HG02938 (cell line): ENCODE results near the gene FAM193A.
A peak's percentile ranks its signal among the peaks of the same experiment; 100 is the strongest.
"Not testable (repeated sequence)": the region's sequence is repeated elsewhere in the genome, so short reads cannot be mapped to it uniquely, and the experiment has no call there.

ENCODE experiments used
- ATAC-seq: cut with Tn5 transposase; IDR thresholded peaks from one replicate; pipeline ENCODE4 v1.9.1; 2021; ENCODE audit warnings: mild to moderate bottlenecking, moderate library complexity; ENCODE audit not compliant: unreplicated experiment

FAM193A gene

DNA sequence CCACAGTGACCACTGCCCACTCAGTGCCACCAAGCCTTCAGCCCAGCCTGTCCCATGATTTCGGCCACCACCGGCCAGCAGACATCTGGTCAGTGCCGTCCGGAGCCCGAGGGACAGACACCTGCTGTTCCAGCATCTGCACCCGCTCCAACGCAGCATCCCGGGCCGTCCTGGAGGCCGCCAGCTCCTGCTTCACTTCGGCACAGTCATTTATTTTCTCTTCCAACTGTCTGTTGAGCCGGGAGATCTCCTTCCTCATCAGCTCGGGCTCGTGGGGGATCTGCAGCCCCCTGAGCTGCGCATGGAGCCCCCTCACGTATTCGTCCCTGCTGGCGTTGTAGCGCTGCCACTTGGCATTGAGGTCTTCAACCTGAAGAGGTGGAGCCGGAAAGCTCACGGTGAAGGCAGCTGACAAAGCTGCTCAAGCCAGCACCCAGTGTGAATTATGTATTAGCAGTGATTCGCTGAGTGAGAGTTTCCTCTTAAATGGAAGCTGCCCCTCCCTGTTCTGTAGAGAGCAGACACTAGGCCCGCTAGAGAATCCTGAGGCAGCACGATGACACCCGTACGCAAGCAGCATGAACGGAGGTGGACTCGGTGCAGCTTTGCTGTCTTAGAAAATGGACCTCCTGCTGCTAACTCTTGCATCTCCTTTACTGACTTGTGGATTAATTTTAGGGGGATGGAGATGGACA, 208.3 kb downstream of the FAM193A start:
- ATAC-seq: no peak

DNA sequence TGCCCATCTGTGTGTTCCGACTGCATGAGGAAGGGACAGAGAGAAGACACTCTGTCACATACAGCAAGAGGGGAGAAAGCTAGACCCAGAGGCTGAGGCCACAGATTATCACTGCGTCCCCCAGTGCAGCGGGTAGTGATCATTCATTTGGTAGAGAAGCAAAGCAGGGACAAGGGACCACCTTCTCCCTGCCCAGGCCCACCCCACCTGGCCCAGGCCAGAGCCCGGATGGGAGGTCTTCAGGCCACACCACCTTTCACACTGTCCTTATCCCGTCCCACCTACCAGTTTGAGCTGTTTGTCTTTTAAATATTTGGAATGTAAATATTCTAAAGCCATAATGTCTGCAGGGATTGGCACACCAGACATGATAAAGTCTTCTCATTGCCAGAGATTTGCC, 209.1 kb downstream of the FAM193A start:
- no peak for ATAC-seq

DNA sequence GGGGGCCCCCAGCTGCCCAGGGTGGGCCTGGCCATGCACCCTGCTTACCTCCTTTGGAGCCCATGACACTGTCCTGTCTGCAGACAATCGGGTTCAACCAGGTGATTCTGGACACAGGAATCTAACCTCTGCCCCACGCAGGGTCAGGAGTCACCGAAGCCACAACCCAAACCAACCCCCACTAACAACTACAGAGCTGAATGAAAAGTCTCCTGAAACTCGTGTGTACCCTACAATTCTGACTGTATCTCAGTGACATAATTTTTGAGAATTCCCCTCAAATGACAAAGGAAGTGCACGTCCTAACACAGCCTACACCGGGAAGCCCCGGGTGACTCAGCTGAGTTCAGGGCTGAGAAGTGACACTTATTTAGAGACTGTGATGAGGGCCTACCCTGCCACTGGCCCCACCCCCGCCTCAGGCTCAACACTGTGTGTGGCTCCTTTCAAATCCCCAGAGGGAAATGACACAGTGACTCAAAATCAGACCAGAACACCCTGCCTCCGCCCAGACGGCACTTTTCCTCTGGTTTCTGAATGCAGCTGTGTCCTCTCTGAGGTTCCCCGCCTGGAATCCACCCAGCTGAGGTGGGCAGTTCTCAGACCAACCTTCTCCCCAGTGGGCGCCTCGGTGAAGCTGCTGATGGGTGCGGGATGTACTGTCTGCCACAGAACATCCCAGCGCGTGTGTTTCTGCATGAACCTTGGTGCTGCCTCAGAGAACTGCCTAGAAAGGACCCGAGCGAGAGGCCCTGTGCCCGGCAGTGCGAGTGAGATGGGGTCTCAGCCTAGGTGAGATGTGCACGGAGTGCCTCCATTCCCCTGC, 209.7 kb downstream of the FAM193A start:
- peak; percentile 86 for ATAC-seq

DNA sequence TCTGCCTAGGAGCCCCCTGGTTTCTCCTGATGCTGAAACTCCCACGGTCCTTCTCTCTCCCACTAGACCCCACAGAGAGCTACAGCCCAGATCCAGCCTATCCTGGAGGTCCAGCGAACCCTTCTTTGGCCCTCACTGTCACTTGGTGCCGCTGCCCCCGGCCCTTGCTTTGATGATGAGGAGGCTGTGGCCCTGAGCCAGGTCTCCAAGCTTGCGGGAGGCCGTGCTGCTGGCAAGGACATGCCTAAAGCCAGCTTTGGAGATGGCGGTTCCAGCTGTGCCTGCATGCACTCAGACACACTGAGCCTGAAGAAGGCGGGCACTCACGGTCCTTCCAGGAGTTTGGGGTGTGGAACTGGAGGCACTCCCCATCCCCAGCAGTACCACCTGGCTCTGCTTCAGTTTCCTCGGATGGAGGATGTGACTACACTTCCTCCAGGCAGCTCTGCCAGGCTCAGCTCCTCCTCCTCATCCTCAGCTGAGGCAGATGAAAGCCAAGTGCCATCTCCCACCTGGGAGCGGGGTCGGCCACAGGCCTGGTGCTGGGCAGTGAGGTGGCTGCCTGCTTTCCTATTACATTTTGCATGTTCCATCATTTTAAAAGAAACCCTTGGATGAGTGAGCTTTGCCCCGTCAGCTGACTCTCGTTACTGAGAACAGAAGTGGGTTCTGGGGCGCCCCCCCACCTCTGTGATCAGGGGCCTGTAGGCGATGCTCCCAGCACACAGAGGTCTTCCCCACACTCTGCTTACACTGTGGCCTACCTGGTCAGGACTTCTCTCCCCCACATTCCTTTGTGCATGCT, 210.6 kb downstream of the FAM193A start:
- no peak for ATAC-seq

DNA sequence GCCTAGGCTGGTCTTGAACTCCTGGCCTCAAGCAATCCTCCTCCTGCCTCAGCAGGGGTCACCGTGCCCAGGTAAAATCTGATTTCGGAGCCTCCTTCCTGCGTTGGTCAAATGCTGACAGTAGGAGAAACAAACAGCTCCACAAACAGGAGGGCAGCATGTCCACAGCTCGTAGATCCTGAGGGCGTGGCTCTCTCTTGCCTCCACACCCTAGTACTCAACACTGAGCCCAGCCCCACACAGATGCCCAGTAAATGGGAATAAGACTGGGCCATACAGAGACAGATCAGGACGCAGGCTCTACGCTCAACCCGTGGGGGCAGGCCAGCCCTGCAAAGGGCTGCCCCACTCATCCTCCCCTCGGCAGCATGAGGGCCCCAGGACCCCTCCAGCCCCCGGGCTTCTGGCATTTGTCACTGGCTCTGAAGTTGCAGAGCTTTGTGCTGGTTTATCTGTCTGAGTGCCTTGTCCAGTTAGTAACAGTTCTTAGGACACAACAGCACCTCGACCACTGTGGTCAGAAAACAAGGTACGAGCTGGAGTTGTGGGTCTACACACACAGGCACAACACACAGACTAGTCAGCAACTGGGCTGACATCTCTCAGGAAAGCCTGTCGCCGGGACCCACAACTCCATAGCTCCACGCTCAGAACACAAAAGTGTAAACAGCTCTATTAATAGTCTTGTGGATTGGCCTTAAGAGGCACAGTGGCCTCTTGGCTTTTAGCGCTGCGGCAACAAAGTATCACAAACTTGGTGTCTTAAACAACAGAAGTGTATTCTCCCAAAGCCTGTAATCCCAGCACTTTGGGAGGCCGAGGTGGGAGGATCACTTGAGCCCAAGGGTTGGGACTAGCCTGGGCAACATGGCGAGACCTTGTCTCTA, 214.5 kb downstream of the FAM193A start:
- ATAC-seq: no peak

DNA sequence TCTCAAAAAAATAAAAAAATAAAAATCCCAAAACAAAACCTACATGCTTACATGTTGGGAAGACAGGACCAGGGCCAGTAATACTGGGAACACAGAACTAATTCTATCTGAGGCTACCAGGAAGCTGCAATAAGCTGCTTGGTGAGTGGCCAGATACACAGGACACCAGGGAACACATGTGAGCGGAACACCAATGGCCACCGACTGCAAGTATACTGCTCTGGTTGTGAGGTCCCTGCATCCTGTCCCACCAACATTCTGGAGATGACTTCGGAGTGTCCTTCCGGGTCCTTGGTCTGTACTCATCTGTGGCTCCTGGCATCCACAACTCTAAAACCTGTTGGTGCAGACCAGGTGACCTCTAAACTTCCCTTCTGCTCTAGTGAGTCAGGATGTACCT, 217.0 kb downstream of the FAM193A start:
- ATAC-seq: no peak

DNA sequence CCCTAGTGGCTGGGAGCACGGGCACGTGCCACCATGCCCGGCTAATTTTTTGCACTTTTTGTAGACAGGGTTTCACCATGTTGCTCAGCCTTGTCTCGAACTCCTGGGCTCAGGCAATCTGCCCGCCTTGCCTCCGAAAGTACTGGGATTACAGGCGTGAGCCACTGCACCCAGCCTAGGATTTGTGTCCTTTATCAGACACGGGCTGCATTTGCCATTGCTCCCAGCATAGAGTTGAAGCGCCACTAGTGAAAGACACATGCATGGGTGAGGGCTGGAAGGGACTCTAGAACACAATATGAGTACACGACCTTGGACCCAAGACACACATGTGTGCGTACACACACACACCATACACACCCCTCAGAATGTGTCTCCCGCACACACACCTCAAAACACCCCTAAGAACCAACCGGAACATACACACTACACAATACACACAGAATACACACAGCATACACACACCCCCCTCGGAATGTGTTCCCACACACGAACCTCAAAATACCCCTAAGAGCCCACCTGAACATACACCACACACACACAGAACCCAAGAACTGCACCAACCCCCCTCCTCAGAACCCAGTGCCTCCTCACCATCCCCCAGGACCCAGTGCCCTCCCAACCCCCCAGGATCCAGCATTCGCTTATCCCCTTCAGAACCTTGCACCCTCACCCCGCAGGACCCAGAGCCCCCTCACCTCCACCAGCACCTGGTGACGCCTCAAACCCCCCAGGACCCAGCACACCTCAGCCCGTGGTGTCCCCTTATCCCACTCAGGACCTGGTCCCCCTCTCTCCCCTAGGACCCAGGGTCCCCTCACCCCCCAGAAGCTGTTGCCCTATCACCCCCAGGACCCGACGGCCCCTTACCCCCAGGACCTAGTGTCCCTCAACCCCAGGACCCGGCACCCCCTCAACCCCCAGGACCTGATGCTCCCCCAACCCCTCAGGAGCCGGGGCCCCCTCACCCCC, 218.7 kb downstream of the FAM193A start:
- no peak for ATAC-seq

DNA sequence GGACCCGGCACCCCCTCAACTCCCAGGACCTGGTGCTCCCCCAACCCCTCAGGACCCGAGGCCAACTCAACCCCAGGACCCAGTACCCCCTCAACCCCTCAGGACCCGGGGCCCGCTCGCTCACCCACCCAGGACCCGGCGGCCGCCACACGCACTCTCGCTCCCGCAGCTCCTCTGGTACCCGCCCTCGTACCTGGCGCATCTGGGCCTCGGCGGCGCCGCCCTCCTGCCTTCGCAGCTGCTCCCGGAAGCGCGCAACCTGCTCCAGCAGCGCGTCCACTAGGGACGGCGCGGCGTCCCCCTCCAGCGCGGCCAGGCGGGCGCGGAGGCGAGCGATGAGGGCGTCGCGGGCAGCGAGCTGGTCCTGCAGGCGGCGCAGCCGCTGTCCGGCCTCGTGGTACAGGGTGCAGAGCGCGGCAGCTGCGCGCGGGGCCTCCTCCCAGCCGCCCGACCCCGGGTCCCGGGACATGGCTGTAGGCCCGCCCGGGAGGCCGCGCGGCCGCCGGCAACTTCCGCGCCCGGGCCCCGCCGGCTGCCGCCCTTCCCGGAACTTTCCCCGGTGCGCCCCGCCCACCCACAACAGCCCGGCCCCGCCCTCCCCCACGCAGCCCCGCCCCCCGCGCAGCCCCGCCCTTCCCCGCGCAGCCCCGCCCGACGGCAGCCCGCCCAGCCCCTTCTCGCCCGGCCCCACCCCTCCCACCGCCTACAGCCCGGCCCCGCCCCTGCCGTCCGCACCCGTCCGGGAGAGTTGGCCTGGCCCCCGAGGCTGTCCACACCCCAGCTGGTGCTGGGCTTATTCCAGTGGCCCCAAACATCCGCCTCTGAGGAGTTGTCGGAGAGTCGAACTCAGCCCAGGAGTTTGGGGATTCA, 219.6 kb downstream of the FAM193A start, which contains the start of gene TNIP2:
Gene TNIP2 (minus strand): TSS at position 516 of the 870 bp plus-strand sequence. CDS start 47 bp downstream, at position 469.
- peak; percentile 53 for ATAC-seq

DNA sequence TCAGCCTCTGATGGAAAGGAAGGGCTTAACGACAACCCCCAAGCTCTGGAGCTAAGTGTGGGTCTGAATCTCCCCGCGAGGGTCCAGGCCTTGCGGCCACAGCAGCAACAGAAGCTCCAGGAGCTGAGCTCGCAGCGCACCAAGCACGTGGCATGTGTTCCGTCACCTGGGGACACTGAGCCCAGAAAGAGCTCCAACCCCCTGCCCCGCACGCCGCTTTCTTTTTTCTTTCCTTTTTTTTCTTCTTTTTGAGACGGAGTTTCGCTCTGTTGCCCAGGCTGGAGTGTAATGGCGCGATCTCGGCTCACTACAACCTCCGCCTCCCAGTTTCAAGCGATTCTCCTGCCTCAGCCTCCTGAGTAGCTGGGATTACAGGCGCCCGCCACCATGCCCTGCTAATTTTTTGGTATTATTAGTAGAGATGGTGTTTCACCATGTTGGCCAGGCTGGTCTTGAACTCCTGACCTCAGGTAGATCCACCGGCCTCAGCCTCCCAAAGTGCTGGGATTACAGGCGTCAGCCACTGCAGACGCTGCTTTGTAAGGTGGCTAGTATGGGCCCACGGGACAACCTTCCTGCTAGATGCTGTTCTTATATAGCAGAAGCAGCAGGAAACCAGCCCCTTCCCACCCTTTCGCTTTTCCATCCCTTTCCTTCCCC, 220.4 kb downstream of the FAM193A start:
- peak; percentile 14 for ATAC-seq

DNA sequence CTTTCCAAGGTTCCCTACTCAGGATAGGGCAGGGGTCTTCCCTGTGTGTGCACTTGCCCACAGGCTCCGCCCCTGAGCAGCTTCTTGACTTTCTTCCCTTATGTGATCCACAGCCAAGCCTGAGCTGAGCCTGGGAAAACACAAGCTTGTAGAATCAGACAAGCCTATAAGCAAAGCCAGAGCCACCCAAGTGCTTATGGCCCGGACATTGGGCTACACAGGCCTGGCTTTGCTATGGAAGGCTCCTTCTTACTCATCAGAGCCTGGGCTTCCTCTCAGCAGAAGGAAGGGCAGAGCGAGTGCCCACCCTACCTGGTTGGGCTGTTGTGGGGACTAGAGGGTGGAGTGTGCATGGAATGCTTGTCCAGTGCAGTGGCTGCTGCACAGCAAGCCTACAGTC, 221.0 kb downstream of the FAM193A start:
- ATAC-seq: no peak

DNA sequence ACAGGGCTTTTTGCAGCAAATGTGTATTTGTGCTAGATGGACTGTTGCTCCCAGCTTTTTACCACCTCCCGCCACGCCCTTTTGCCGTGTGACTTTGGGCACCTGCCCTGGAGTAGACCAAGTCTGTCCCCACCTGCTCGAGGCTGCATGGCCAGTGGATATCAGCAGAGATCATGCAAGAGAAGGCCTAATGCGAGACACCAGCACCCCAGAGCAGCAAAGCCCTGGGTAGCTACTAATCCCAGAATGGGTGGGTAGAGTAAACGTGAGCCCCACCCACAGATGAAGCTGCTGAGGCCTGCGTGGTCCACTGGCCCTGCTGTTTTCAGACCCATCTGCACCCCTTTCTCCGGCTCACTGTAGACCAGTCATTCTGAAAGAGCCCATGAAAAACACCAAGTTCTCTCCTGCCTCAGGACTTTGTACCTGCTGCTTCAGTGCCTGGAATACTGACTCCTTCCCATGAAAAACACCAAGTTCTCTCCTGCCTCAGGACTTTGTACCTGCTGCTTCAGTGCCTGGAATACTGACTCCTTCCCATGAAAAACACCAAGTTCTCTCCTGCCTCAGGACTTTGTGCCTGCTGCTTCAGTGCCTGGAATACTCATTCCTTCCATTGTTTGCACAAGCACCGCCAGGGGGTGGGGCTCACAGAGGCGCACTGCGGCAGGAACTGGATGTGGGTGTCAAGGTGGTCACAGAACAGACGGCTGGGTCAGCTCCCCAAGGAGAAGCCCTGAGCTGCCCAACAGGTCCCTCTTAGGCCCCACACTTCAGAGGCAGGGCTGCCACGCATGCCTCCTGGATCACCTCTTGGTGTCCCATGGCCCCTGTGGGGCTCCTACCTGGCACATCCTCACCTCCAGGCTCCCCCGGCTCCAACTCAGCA, 224.8 kb downstream of the FAM193A start:
- no peak for ATAC-seq

DNA sequence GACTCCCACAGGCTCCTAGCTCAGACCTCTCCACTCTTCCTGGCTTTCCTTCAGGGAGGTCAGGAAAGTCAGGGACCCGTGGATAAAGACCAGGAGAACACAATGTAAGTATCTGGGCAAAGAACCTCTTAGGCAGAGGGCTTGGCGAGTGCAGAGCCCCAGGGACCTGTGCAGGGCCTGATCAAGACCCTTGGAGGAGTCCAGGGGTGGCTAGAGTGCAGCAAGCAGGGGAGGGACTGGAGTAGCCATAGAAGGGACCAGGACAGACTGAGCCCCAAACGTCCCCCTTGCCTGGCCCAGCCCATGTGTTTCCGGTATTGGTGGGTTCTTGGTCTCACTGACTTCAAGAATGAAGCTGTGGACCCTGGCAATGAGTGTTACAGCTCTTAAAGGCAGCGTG, 225.6 kb downstream of the FAM193A start:
- no peak for ATAC-seq

DNA sequence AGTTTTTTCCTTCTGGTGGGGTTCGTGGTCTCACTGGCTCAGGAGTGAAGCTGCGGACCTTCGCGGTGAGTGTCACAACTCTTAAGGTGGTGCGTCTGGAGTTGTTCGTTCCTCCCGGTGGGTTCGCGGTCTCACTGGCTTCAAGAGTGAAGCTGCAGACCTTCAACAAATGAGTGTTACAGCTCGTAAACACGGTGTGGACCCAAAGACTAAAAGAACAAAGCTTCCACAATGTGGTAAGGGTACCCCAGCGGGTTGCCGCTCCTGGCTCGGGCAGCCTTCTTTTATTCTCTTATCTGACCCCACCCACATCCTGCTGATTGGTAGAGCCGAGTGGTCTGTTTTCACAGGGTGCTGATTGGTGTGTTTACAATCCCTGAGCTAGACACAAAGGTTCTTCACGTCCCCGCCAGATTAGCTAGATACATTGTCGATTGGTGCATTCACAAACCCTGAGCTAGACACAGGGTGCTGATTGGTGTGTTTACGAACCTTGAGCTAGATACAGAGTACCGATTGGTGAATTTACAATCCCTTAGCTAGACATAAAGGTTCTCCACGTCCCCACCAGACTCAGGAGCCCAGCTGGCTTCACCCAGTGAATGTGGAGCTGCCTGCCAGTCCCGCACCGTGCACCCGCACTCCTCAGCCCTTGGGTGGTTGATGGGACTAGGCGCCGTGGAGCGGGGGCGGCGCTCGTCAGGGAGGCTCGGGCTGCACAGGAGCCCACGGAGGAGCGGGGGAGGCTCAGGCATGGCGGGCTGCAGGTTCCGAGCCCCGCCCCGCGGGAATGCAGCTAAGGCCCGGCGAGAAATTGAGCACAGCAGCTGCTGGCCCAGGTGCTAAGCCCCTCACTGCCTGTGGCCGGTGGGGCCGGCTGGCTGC, 226.3 kb downstream of the FAM193A start:
- not testable (repeated sequence) for ATAC-seq

DNA sequence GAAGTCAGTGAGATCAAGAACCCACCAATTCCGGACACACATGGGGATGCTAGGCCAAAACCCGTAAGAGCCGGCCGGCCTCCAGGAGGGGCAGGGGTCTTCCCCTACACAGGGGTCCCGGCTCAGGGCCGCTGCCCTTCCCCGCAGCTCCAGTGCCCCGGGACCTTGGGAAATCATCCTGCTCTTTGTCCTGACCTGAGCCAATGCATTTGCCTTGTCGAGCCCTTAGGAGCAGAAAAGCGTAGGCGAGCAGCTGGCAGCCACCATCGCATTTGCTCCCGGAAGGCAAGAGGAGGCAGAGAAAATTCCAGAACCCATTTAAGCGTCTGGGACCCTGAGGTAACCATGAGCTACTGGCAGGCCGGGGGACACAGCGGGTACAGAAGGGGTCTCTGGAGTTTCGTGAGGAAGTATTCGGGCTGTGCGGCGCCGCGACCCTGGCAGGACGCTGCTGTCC, 227.1 kb downstream of the FAM193A start:
- ATAC-seq: no peak

DNA sequence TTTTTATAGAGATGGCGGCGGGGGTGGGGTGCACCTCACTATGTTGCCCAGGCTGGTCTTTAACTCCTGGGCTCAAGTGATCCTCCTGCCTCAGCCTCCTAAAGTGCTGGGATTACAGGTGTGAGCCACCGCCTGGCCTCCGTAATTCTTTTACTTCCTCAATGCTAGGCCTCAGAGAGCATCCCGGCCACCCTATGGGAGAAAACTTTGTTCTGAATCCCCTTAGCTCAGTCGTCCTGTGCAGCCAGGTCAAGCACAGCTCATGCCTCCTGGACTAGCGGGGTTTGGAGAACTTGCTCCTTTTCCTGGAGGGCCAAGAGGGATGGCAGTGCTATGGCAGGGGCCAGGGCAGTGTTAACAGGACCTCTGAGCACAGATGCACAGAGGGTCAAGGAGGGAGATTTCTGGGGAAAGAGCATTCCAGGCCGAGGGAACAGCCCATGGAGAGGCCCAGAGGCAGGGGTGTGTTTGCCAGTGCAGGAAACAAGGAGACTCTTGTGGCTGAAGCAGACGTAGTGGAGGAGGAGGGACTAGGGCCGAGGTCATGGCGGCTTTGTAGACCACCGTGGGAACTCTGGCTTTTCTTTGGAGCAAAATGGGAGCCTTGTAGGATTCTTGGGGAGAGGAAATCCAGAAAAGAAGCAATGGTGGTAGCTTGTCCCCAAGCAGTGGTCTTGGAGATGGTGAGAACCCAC, 229.5 kb downstream of the FAM193A start:
- no peak for ATAC-seq
